GM20431 (cell line): Measurements from ENCODE around the gene CBLIF.
"Not testable (repeated sequence)": the region's sequence is repeated elsewhere in the genome, so short reads cannot be mapped to it uniquely, and the experiment has no call there.

Source experiments
- in situ Hi-C: fragments of 300-500 bp; cut with MseI, MboI; formaldehyde crosslinking; loops from one replicate; pipeline ENCODE4 v1.15.0; 2020; ENCODE audit warnings: low sequenced_read_pairs; ENCODE audit not compliant: unreplicated experiment

Gene CBLIF

DNA sequence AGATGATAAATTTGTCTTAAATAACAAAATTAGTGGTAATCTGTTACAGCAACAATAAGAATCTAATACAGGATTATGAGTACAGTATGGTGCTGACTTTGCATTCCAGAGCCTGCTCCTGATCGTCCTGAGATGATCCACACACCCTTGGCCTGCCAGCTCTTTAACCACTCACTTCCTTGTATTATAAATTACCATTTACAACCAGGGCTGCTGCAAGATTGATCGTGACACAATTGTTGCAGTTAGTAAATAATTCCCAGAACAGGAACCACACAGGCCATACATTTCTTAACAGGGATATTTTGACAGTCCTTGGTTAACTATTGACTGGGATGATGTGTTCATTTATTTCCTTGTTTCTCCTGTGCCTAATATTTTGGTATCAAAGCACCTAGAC lies 3.8 kb upstream of the CBLIF start:
- in situ Hi-C loops: loop anchor here (10.0 kb wide), 1 partner anchor 64 kb away; no protein-coding TSS in a partner anchor

DNA sequence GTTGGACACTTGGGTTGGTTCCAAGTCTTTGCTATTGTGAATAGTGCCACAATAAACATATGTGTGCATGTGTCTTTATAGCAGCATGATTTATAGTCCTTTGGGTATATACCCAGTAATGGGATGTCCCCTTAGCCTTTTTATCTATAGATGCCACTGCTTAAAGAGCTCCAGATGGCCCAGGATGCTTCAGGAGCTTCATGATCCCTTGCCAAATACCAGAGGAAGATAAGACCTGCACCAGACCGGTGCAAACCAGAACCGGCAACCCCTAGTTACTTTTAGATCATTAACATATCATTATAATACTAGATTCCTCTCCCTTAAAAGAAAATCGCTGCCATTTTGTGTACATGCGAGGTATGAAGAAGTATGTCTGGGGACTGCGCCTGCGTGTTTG lies 3.1 kb upstream of the CBLIF start:
- in situ Hi-C loops: loop anchor here (10.0 kb wide), 1 partner anchor 64 kb away; no protein-coding TSS in a partner anchor

DNA sequence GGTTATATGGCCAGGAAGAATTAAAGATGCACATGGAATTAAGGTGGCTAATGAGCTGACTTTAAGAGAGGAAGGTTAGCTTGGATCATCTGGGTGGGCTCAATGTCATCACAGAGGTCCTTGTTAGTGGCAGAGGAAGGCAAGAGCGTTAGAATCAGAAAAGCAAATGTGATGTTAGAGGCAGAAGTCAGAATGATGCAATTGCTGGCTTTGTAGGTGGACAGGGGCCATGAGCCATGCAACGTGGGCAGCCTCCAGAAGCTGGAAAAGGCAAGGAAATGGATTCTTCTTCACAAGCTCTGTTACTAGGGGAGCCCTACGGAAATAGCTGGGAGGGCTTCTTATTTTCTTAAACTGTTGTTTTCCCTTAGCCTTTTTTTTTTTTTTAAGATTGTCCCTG lies 2.3 kb upstream of the CBLIF start:
- in situ Hi-C loops: loop anchor here (10.0 kb wide), 1 partner anchor 63 kb away; no protein-coding TSS in a partner anchor

DNA sequence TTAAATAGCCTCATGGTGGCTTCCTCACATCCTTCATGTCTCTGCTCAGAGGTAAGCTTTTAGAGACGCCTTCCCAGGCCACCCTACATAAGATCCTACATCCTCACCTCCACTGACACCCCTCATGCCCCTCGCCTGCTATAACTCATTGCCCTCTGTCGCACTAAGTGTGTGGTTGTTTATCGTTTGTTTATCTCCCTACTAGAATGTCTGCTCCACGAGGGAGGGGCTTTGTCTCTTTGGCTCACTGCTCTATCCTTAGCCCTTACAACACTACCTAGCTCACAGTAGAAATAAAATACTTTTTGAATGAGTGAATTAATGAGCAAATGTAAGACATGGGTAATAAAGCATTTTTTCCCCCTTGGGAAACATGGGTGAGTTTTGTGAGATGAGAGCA lies 1.3 kb upstream of the CBLIF start:
- in situ Hi-C loops: loop anchor here (10.0 kb wide), 1 partner anchor 62 kb away; no protein-coding TSS in a partner anchor

DNA sequence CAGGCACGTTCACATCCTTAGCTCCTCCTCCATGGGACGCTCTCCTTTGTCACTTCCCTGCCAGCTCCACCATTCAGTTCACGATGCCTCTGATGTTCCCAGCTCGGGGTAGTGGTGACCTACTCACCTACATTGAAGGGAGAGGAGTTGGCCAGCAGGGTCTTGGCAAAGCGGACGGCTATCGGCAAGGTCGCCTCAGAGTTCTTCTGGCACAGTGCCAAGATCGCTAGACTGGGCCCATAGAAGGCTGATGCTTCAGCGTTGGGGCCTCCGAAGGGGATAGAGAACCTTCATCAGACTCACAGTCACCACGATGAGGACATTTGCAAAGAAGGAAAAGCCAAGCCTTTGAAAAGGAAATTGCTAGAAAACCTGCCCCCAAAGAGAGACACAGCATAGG lies 3.0 kb downstream of the CBLIF start:
- in situ Hi-C loops: loop anchor here (10.0 kb wide), 1 partner anchor 58 kb away; no protein-coding TSS in a partner anchor

DNA sequence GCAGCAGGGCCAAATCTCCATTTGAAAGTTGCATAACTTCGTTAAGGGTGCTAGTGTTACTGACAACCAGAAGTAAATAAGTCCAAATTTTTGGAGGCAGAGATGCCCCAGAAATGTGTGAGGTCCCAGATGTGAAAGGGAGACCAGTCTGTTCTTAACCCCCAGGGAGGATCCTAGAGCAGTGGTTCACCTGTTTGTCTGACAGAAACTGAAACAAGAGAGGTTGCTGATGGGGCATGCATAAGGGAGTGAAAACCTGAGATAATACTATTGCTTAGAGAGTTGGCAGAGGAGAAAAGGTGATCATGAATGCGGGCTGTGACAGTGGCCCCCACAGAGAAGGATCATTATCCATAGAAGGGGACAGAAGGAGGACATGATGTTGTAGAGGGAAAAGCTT lies 3.8 kb downstream of the CBLIF start:
- in situ Hi-C loops: loop anchor here (10.0 kb wide), 1 partner anchor 57 kb away; no protein-coding TSS in a partner anchor

DNA sequence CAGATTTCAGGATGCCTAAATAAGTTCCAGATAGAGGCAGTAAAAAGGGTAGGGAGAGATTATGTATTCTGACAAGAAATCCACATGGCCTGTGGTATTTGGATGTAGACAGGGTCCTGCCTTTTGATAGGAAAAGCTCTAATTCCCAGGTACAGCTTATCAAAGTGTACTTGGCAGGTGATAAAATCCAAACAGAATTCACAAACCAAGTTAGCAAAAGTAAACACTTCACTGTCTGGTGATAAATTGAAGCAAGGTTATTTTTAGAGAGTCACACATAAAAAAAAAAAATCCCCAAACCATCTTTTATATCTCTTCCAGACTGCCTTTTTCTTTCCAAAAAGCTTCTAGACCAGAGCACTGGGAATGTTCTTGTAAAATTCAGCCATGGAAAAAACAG lies 5.7 kb downstream of the CBLIF start:
- in situ Hi-C loops: loop anchor here (10.0 kb wide), 1 partner anchor 55 kb away; no protein-coding TSS in a partner anchor

DNA sequence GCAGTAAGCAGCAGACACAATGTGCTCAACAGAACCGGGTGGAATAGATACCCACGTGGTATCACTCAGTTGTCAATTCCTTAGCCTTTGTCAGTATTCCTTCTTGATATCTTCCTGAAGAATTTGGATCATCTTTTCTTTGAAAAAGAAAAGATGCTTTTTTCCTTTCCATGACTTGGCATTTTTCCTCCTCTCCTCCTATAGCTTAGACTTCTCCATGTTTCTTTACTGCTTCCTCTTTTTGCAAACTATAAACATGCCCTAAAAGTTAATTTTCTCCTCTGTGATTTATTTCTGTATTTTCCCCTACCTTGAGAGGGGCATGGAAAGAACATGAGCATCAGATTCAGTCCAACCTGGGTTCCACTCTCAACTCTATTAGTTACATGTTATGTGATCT lies 11.7 kb downstream of the CBLIF start:
- in situ Hi-C loops: no loop called here

DNA sequence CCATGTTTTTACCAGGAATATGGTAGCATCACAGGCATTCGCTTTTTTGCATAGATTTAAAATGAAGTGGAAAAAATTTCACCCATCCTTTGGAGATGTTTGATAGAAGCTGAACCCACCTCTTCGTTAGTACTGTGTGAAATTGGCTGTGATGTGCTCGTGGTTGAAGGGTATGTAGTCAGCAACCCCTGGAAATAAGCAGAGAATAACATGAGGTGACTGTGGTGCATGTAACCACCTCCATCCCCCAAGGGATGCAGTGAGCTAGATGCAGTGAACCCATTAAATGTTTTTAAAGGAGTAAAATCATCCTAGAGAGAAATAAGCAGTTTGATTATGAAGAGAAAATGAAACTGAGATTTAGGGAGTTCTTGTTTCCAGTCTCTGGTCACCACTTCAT lies 15.9 kb downstream of the CBLIF start:
- in situ Hi-C loops: no loop called here

DNA sequence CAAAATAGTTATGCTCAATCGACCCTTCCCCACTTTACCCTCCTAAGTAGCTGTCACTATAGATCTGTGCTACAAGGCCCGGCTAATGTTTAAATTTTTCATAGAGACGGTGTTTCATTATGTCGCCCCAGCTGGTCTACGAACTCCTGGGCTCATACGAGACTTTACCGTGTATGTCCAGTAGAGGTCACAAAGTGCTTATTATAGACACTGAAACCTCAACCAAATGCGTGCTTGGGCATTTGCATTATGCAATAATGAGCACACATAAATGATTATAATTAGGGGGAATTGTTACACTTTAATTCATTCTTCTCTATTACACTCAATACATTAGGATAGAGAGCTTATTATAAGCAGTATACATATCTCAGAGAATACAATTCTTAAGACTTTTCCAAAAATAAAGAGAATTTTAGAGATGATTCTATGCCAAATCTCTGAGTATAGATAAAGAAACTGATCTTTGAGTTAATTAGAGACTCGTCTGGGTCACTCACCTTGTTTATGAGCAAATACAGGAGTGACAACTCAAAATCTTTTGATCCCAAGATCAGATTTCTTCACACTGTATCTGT lies 22.2 kb downstream of the CBLIF start:
- in situ Hi-C loops: no loop called here

DNA sequence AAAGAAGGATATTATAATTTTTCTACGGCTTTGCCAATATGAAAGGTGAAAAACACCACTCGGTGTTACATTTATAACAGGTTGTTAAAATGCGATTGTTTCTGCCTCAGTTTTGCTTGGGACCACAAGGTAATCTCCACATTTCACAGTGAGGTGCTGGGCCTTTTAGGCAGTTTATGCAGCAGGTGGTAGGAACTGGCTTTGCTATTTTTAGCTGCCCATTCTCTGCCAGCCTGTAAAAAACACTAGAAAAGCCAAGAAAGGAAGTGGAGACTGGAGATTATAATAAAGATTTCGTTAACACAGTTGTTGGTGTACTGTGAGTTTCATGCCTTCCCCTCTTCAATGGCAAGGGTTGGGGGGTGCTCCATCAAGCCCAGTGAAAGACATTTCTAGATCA lies 26.7 kb downstream of the CBLIF start:
- in situ Hi-C loops: no loop called here

DNA sequence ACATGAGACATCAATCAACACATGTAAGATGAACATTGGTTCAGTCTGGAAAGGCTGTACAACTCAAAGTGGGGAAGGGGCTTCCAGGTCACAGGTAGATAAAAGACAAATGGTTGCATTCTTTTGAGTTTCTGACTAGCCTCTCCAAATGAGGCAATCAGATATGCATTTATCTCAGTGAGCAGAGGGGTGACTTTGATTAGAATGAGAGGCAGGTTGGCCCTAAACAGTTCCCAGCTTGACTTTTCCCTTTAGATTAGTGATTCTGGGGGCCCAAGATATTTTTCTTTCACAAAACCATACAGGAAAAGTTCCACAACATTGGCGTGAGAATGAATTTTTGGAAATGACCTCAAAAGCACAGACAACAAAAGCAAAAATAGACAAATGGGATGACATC lies 28.9 kb downstream of the CBLIF start:
- in situ Hi-C loops: not testable (repeated sequence)

DNA sequence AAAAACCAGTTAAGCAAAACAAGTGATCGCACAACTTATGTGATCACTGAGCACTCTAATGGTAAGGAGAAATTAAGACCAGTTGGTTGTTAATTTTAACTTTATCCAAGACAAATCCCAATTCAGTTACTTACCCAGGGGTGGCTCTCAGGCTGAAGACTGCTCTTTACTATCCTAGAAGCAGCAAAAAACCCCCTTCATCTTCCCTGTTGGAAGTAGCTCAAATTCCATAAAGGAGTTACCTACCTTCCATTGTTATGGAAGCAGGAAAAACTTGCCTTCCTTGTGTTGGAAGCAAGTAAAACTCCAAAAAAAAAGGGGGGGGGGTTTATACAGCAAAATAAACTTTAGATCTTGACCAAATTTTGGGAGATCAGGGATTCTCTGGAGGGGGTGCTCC lies 29.5 kb downstream of the CBLIF start:
- in situ Hi-C loops: no loop called here

DNA sequence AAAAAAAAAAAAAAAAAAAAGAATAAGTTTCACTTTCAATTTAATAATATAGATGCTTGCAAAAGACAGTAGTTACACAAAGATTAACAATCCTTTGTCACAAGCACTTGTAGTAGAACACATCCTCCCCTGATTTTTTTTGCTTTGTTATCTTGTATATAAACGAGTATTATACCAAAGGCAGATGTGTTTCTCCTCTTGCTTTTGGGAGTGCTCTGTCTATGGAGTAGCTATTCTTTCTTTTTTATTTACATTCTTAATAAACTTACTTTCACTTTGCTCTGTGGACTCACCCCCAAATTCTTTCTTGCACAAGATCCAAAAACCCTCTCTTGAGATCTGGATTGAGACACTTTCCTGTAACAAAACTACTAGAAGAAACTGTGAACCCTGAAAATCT lies 31.3 kb downstream of the CBLIF start:
- in situ Hi-C loops: no loop called here

DNA sequence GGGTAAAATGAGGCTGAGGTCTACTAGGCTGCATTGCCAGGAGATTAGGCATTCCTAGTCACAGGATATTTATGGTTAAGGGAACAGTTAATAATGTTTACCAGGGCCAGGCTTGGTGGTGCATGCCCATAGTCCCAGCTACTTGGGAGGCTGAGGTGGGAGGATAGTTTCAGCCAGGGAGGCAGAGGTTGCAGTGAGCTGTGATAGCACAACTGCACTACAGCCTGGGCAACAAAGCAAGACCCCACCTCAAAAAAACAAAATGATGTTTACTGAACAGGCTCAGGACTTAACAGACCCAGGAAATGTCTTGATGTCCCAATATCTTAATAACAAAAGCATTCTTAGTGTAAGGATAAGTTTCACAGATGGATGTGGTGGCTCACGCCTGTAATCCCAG lies 31.9 kb downstream of the CBLIF start:
- in situ Hi-C loops: no loop called here

DNA sequence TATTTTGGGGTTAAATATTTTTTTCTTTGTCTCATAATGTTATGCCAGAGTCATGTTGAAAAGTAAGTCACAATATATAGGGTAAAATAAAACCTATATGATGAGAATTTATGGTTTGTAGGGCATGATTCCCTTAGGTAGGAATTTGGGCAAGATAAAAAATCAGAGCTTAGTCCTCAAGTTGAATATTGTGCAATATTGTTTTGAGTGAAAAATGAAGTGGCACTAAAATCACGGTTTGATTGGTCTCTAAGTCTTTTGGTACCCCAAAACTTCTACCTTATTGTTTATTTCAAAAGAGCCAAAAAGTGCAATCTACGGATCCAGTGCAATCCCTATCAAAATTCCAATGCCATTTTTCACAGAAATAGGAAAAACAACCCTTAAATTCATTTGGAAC lies 33.1 kb downstream of the CBLIF start:
- in situ Hi-C loops: no loop called here

DNA sequence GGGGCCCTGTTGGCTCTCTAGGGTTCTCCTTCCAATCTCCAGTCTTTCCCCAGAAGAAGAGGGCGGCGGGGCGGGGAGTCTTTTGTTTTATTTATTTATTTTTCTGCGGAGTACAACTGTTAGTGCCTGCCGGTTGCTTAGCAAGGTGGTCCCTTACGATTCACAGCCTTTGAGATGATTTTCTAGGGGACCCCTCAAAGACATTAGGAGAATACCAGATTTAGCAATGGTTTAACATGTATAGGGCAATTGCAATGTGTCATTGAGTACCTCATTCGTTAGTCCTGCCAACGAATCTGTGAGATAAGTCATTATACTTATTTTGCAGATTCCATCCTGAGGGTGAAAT lies 34.4 kb downstream of the CBLIF start:
- in situ Hi-C loops: no loop called here

DNA sequence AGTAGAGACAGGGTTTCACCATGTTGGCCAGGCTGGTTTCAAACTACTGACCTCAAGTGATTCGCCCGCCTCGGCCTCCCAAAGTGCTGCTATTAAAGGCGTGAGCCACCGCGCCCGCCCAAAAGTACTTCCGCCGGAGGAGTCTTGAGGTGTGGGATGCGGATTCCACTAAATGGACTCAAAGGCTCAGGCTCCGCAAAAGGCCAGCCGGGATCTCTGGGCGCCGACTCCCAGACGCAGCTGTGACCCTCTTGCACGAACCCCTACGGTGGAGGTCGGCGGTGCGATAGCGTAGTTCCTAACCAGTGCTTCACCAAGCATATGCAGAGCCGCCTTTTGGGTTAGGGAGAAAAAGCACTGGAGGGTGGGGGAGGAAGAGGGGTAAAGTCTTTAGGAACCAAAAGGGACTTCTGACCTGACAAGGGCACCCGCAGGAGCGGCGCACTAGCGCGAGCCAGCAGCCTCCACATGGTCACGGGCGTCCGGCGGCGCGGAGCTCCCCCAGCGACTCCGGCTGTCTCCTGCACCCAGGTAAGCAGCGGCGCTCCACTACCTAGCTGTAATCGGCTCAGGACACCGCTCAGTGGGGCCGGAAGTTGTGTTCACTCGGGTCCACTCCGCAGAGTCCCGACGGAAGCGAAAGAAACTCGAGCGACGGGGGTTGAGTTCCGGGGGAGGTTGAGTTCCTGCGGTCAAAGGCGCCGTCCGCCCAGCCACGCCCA lies 34.9 kb downstream of the CBLIF start, which contains the start of gene MRPL16:
Gene MRPL16 (minus strand): TSS at position 590 of the 722 bp plus-strand sequence. CDS start 120 bp downstream, at position 470.
- in situ Hi-C loops: no loop called here

DNA sequence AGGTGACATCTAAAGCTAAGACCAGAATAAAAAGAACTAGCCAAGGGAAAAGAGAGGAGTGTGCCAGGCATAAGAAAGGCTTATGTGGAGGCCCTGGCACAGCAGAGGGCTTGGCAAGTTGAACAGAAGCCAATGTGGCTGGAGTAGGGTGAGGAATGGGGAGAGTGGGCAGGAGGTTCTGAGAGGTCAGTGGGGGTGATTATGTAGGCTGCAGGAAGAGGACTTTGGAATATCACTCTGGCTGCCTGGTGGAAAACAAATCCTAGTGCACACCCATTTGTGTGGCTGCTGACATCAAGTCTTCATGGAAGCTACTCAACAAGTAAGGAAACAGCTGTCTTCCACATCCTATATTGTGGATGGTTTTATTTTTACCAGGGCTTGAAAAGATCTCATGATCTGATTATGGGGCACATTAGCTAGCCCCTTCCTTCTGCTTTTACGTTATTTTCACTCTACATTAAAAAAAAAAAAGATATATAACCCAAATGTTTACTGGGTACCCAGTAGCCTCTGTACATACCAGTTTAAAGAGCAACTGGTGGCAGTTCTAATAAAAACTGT lies 38.2 kb downstream of the CBLIF start:
- in situ Hi-C loops: loop anchor here (10.0 kb wide), 1 partner anchor 52 kb away; the partner anchor contains the start of gene STX3

DNA sequence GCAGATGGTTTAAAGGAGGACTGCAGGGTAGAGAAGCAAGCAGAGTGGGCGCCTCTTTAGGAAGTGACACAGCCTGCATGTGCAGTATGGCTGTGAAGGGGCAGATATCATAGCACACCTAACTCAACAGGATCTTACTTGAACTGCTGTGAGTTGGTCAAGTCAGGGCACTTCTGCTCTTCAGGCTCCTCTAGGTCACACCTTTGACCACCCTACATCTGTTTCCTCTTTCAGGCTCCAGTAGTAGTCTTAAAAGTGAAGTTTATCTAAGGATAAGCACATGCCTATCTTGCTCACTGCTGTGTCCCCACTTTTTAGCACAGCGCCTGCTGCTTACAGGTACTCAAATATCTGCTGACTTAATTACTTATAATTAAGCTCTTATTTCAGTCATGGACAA lies 41.2 kb downstream of the CBLIF start:
- in situ Hi-C loops: loop anchor here (10.0 kb wide), 1 partner anchor 49 kb away; the partner anchor contains the start of gene STX3

DNA sequence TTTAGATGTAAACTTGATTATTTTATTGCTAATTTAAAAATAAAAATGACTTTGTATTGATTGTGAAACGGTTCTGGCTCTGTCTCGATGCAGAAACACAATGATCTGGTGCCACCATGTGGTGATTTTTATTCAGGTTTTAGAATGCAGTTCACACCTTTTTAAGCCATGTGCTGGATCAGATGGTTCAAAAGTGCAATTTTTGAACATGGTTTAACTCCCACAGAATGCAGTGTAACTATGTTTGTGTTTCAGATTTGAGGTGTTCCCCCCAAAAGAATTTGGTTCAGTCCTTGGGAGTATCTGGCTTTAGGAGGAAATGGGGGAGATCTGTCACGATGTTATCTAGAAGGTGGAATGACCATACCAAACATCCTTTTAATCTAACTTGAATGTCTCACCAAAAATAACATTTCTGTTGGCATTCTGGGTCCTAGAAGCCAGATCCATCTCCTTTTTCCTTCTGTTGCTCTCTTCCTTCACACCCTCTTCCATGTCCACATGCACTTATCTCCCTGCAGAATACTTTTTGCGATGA lies 42.6 kb downstream of the CBLIF start:
- in situ Hi-C loops: loop anchor here (10.0 kb wide), 1 partner anchor 48 kb away; the partner anchor contains the start of gene STX3
